SK-N-SH (cell line): ENCODE measurements around the gene OSBPL9. TPM values are rescaled to one million over a fixed set of nuclear protein-coding genes. Genes with fewer than 3 reads are reported as not detected.

Source experiments
- CTCF ChIA-PET: fragments of 300-600, 350-600 bp; formaldehyde crosslinking; extraction: SDS; loops from one replicate; lab custom pipeline; 2021; lab: Yijun Ruan, JAX
- POLR2A ChIA-PET: fragments of 350-600 bp; sonication (Branson Sonifier 250); formaldehyde crosslinking; extraction: SDS; loops from one replicate; lab custom pipeline; 2020; ENCODE audit warnings: antibody characterized with exemption, inconsistent platforms; lab: Yijun Ruan, JAX
- DNase-seq: peaks from one replicate; pipeline ENCODE4 v3.0.0; 2012
- H2AFZ ChIP-seq: fragments of 200-600 bp; sonication (generic); 2 replicates; pipeline ENCODE4 v1.8.1; 2016; ENCODE audit warnings: antibody characterized with exemption, mild to moderate bottlenecking, low read depth
- H3F3A ChIP-seq: fragments of 200-600 bp; sonication (generic); replicated peaks from 2 replicates; pipeline ENCODE3; 2016; ENCODE audit warnings: antibody characterized with exemption, mild to moderate bottlenecking; ENCODE audit not compliant: insufficient read depth
- H3K27ac ChIP-seq, 2 experiments: fragments of 200-500 bp in 1 of 2; fragments of 200-600 bp in 1 of 2; sonication (Bioruptor generic) in 1 of 2; sonication (generic), shearing (Covaris generic) in 1 of 2; 2 replicates each; pipeline versions ENCODE4 v1.5.1 to v1.6.1; 2014 to 2016; ENCODE audit warnings: low read depth in 2 of 2, inconsistent platforms in 1 of 2, low read length in 1 of 2, mild to moderate bottlenecking in 1 of 2, mixed read lengths in 1 of 2
- H3K27me3 ChIP-seq: fragments of 200-600 bp; sonication (generic), shearing (Covaris generic); 2 replicates; pipeline ENCODE4 v1.6.1; 2016; ENCODE audit warnings: mixed run types; ENCODE audit not compliant: insufficient read depth
- H3K36me3 ChIP-seq, 2 experiments: fragments of 200-500 bp in 1 of 2; fragments of 200-600 bp in 1 of 2; sonication (Bioruptor generic) in 1 of 2; sonication (generic) in 1 of 2; replicated peaks in 1 of 2; 2 replicates each; pipeline versions ENCODE3 to v1.5.1; 2014 to 2016; ENCODE audit warnings: low read length in 1 of 2, mild to moderate bottlenecking in 1 of 2; ENCODE audit not compliant: insufficient read depth in 2 of 2, control insufficient read depth in 1 of 2
- H3K4me1 ChIP-seq, 2 experiments: fragments of 200-500 bp in 1 of 2; fragments of 200-600 bp in 1 of 2; sonication (Bioruptor generic) in 1 of 2; sonication (generic), shearing (Covaris generic) in 1 of 2; 2 replicates each; pipeline versions ENCODE4 v1.5.1 to v1.6.1; 2014 to 2016; ENCODE audit warnings: low read depth in 1 of 2, low read length in 1 of 2, mixed run types in 1 of 2; ENCODE audit not compliant: insufficient read depth in 2 of 2, control insufficient read depth in 1 of 2
- H3K4me2 ChIP-seq: fragments of 200-600 bp; sonication (generic), shearing (Covaris generic); 2 replicates; pipeline ENCODE4 v1.6.1; 2017; ENCODE audit warnings: mixed run types
- H3K4me3 ChIP-seq, 2 experiments: fragments of 200-500 bp in 1 of 2; fragments of 200-600 bp in 1 of 2; sonication (Bioruptor generic) in 1 of 2; sonication (generic), shearing (Covaris generic) in 1 of 2; 2 replicates each; pipeline versions ENCODE4 v1.5.1 to v1.8.1; 2014 to 2016; ENCODE audit warnings: low read depth in 2 of 2, inconsistent platforms in 1 of 2, low read length in 1 of 2, mild to moderate bottlenecking in 1 of 2, mixed read lengths in 1 of 2, moderate library complexity in 1 of 2
- H3K79me2 ChIP-seq: fragments of 200-600 bp; sonication (generic); 2 replicates; pipeline ENCODE4 v1.8.1; 2017; ENCODE audit warnings: mild to moderate bottlenecking; ENCODE audit not compliant: insufficient read depth
- H3K9ac ChIP-seq: fragments of 200-600 bp; sonication (generic); 2 replicates; pipeline ENCODE4 v1.6.1; 2017; ENCODE audit warnings: mixed run types
- H3K9me2 ChIP-seq: fragments of 200-600 bp; sonication (generic); 2 replicates; pipeline ENCODE4 v1.6.1; 2017; ENCODE audit warnings: mixed run types
- H3K9me3 ChIP-seq: fragments of 200-600 bp; sonication (generic); 2 replicates; pipeline ENCODE4 v1.6.1; 2017; ENCODE audit warnings: mixed run types, mild to moderate bottlenecking, moderate library complexity
- H4K20me1 ChIP-seq: fragments of 200-600 bp; sonication (generic); 2 replicates; pipeline ENCODE4 v1.6.1; 2017; ENCODE audit warnings: mild to moderate bottlenecking, mixed run types; ENCODE audit not compliant: insufficient read depth
- CHD2 ChIP-seq: fragments of 150-350 bp; IDR thresholded peaks from 2 replicates; pipeline ENCODE4 v1.6.1; 2018; ENCODE audit warnings: low read length; ENCODE audit not compliant: partially characterized antibody
- ELF1 ChIP-seq: IDR thresholded peaks from 2 replicates; pipeline ENCODE4 v1.4.0; 2012
- EP300 ChIP-seq, 2 experiments: IDR thresholded peaks; 2 replicates each; pipeline versions ENCODE4 v1.4.0 to v1.6.1; 2012; ENCODE audit warnings: borderline replicate concordance in 1 of 2, low read depth in 1 of 2, low read length in 1 of 2
- EZH2phosphoT487 ChIP-seq: fragments of 200-600 bp; sonication (generic); IDR thresholded peaks from 2 replicates; pipeline ENCODE4 v1.6.1; 2017; ENCODE audit warnings: low read depth, mixed run types, mild to moderate bottlenecking, antibody characterized with exemption, moderate library complexity, borderline replicate concordance
- FOSL2 ChIP-seq: IDR thresholded peaks from 2 replicates; pipeline ENCODE4 v1.4.0; 2012; ENCODE audit warnings: low read depth, mild to moderate bottlenecking, moderate library complexity, borderline replicate concordance
- FOXM1 ChIP-seq: IDR thresholded peaks from 2 replicates; pipeline ENCODE4 v1.4.0; 2012; ENCODE audit warnings: low read depth, mild to moderate bottlenecking
- GABPA ChIP-seq: IDR thresholded peaks from 2 replicates; pipeline ENCODE4 v1.4.0; 2012; ENCODE audit warnings: low read depth, mild to moderate bottlenecking
- GATA2 ChIP-seq: sonication (generic); formaldehyde crosslinking; IDR thresholded peaks from 2 replicates; pipeline ENCODE4 v1.5.0; 2020; ENCODE audit warnings: mild to moderate bottlenecking, missing genetic modification reagents
- JUND ChIP-seq: IDR thresholded peaks from 2 replicates; pipeline ENCODE4 v1.4.0; 2012
- MAX ChIP-seq: IDR thresholded peaks from 2 replicates; pipeline ENCODE4 v1.4.0; 2012; ENCODE audit warnings: low read depth
- PBX3 ChIP-seq: IDR thresholded peaks from 2 replicates; pipeline ENCODE4; 2012
- POLR2AphosphoS5 ChIP-seq: IDR thresholded peaks from 2 replicates; pipeline ENCODE4 v1.6.1; 2012; ENCODE audit warnings: low read depth, low read length
- RAD21 ChIP-seq: IDR thresholded peaks from 2 replicates; pipeline ENCODE4 v1.6.1; 2012; ENCODE audit warnings: mild to moderate bottlenecking, low read length
- RCOR1 ChIP-seq: fragments of 150-350 bp; IDR thresholded peaks from 2 replicates; pipeline ENCODE4 v1.6.1; 2017; ENCODE audit warnings: antibody characterized with exemption, low read length
- RFX5 ChIP-seq: IDR thresholded peaks from 2 replicates; pipeline ENCODE4 v1.6.1; 2012; ENCODE audit warnings: mild to moderate bottlenecking, improper control_type of control experiment, low read length
- TEAD4 ChIP-seq: IDR thresholded peaks from 2 replicates; pipeline ENCODE4 v1.4.0; 2012; ENCODE audit warnings: mild to moderate bottlenecking, borderline replicate concordance; ENCODE audit not compliant: insufficient read depth
- WGBS: methylation state at CpG from one replicate; pipeline ENCODE4 v1.1.6; 2017; ENCODE audit warnings: low lambda C conversion rate; 5-methylcytosine and 5-hydroxymethylcytosine counted together
- polyA plus RNA-seq, 3 experiments: library from polyadenylated mRNA; depleted of rRNA; stranded (reverse); fragments of >200 nt; gene quantifications; 2 replicates each; pipeline ENCODE4 v1.2.3, GENCODE V29; 2012
- TF ChIP-seq, protein P1 (sequence below): IDR thresholded peaks from 2 replicates; pipeline ENCODE4 v1.4.0; 2012; ENCODE audit warnings: low read depth, borderline replicate concordance
- TF ChIP-seq, protein P2 (sequence below): fragments of 200-600 bp; sonication (generic); IDR thresholded peaks from 2 replicates; pipeline ENCODE4 v1.6.1; 2017; ENCODE audit warnings: antibody characterized with exemption, mild to moderate bottlenecking, moderate library complexity
- TF ChIP-seq, protein P3 (sequence below): fragments of 150-350 bp; IDR thresholded peaks from 2 replicates; pipeline ENCODE4 v1.6.1; 2016; ENCODE audit warnings: mild to moderate bottlenecking, low read depth, low read length

OSBPL9 gene
- polyA plus RNA-seq, 1 of the 3 experiments (the other 2 are of a cell fraction) = 43.9 TPM

DNA sequence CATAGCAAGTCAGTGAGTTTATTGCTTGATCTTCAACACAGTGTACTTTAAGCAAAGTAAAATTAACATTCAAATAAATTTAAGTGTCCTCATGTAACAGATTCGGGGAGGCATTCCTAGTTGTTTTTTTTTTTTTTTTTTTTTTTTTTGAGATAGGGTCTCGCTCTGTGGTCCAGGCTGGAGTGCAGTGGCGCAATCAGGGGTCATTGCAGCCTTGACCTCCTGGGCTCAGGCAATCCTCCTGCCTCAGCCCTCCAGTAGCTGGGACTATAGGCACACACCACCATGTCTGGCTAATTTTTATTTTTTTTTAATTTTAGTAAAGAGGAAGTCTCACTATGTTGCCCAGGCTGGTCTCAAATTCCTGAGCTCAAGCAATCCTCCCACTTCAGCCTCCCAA is 22.8 kb downstream of the OSBPL9 start:
- DNase-seq = no peak
- no peaks in the 10 kb centered on the region for H3K9me2 ChIP-seq
- no peaks in the 10 kb centered on the region for H4K20me1 ChIP-seq
- H3K36me3 ChIP-seq = no peaks in the 10 kb centered on the region
- TF ChIP-seq MAX = no peak
- no peak for TF ChIP-seq FOSL2
- TF ChIP-seq GABPA = no peak
- TF ChIP-seq EZH2phosphoT487 = no peak
- no peak for TF ChIP-seq CHD2
- TF ChIP-seq RAD21 = no peak
- TF ChIP-seq JUND = no peak
- TF ChIP-seq POLR2AphosphoS5 = no peak
- TF ChIP-seq GATA2 (CRISPR knock-in tag) = no peak
- no peak for TF ChIP-seq RFX5
- TF ChIP-seq PBX3 = no peak
- no peak for TF ChIP-seq RCOR1
- TF ChIP-seq, all 33 proteins: peak for 0
- CTCF ChIA-PET = no interaction called here
- Histone ChIP-seq H2AFZ (no peak overlapping the region), H3K27ac (no peak overlapping the region), H3K9me3 (no peaks in the 10 kb centered on the region), H3K4me3 (no peak overlapping the region), H3K9ac (no peak overlapping the region), H3K27me3 (no peaks in the 10 kb centered on the region), H3K4me2 (no peak overlapping the region), H3F3A (peaks cover 44% of the 10 kb centered on the region), H3K79me2 (peaks cover 78% of the 10 kb centered on the region), H3K4me1 (peaks cover 6 to 27% of the 10 kb centered on the region in 2 experiments)
- POLR2A ChIA-PET = no interaction called here
- 96% methylated on average over 3 of the region's 3 CpGs for WGBS

DNA sequence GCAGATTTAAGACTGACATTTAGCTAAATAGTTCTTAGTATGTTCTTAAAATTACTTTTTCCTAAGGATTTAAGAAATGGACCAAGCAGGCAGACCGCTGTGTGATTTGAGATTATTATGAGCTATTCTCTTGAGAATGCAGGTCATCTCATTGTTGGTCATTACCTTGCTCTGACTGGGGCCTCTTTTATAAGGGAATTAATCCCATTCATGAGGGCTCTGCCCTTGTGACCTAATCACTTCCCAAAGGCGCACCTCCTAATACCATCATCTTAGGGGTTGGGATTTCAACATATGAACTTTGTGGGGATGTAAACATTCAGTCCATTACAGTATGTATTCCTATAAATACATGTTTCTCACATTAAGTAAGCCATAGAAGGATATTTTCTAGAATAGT is 24.2 kb downstream of the OSBPL9 start:
- no peaks in the 10 kb centered on the region for H3K36me3 ChIP-seq
- POLR2A ChIA-PET = no interaction called here
- no peak overlapping the region for H3K4me3 ChIP-seq
- H4K20me1 ChIP-seq = no peaks in the 10 kb centered on the region
- no peaks in the 10 kb centered on the region for H3K9me3 ChIP-seq
- CTCF ChIA-PET = interaction anchor here (0.9 kb wide), 1 partner anchor 105 kb away, joined by 3 read pairs; no protein-coding TSS in a partner anchor
- H3K9ac ChIP-seq = no peak overlapping the region
- peaks cover 52% of the 10 kb centered on the region for H3F3A ChIP-seq
- H3K4me2 ChIP-seq = no peak overlapping the region
- no peak overlapping the region for H2AFZ ChIP-seq
- 97% methylated on average over 2 of the region's 2 CpGs for WGBS
- DNase-seq = no peak
- H3K4me1 ChIP-seq = peaks cover 6 to 34% of the 10 kb centered on the region in 2 experiments
- H3K79me2 ChIP-seq = peaks cover 75% of the 10 kb centered on the region
- H3K27me3 ChIP-seq = no peaks in the 10 kb centered on the region
- peak overlapping the region in 1 of 2 experiments; percentile 98; a peak in 1 of 4 replicates for H3K27ac ChIP-seq
- no peaks in the 10 kb centered on the region for H3K9me2 ChIP-seq
- no peak for TF ChIP-seq FOXM1
- no peak for TF ChIP-seq RCOR1
- no peak for TF ChIP-seq TEAD4
- TF ChIP-seq, protein P1, sequence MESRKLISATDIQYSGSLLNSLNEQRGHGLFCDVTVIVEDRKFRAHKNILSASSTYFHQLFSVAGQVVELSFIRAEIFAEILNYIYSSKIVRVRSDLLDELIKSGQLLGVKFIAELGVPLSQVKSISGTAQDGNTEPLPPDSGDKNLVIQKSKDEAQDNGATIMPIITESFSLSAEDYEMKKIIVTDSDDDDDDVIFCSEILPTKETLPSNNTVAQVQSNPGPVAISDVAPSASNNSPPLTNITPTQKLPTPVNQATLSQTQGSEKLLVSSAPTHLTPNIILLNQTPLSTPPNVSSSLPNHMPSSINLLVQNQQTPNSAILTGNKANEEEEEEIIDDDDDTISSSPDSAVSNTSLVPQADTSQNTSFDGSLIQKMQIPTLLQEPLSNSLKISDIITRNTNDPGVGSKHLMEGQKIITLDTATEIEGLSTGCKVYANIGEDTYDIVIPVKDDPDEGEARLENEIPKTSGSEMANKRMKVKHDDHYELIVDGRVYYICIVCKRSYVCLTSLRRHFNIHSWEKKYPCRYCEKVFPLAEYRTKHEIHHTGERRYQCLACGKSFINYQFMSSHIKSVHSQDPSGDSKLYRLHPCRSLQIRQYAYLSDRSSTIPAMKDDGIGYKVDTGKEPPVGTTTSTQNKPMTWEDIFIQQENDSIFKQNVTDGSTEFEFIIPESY = no peak
- no peak for TF ChIP-seq RFX5
- TF ChIP-seq PBX3 = no peak
- TF ChIP-seq, protein P2, sequence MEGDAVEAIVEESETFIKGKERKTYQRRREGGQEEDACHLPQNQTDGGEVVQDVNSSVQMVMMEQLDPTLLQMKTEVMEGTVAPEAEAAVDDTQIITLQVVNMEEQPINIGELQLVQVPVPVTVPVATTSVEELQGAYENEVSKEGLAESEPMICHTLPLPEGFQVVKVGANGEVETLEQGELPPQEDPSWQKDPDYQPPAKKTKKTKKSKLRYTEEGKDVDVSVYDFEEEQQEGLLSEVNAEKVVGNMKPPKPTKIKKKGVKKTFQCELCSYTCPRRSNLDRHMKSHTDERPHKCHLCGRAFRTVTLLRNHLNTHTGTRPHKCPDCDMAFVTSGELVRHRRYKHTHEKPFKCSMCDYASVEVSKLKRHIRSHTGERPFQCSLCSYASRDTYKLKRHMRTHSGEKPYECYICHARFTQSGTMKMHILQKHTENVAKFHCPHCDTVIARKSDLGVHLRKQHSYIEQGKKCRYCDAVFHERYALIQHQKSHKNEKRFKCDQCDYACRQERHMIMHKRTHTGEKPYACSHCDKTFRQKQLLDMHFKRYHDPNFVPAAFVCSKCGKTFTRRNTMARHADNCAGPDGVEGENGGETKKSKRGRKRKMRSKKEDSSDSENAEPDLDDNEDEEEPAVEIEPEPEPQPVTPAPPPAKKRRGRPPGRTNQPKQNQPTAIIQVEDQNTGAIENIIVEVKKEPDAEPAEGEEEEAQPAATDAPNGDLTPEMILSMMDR = no peak
- no peak for TF ChIP-seq ELF1
- no peak for TF ChIP-seq EP300 (IDR thresholded peaks at IDR 0.05; ENCODE audit: borderline replicate concordance in 1 of 2, low read depth in 1 of 2, low read length in 1 of 2)
- TF ChIP-seq, protein P3, sequence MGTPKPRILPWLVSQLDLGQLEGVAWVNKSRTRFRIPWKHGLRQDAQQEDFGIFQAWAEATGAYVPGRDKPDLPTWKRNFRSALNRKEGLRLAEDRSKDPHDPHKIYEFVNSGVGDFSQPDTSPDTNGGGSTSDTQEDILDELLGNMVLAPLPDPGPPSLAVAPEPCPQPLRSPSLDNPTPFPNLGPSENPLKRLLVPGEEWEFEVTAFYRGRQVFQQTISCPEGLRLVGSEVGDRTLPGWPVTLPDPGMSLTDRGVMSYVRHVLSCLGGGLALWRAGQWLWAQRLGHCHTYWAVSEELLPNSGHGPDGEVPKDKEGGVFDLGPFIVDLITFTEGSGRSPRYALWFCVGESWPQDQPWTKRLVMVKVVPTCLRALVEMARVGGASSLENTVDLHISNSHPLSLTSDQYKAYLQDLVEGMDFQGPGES = no peak
